Testis (tissue), 2 donors: ENCODE measurements around the gene VIM.

ENCODE experiments used
- CTCF ChIP-seq, 3 experiments: fragments of 450-650 bp in 2 of 3; fragments of 200-600 bp in 1 of 3; sonication (generic) in 1 of 3; IDR thresholded peaks; one replicate each; pipeline ENCODE4 v1.5.1; 2016 to 2019; ENCODE audit warnings: antibody characterized with exemption in 3 of 3, mild to moderate bottlenecking in 2 of 3, moderate library complexity in 1 of 3
- POLR2A ChIP-seq: fragments of 450-650 bp; IDR thresholded peaks from one replicate; pipeline ENCODE4 v1.6.1; 2017; ENCODE audit warnings: antibody characterized with exemption, mild to moderate bottlenecking, moderate library complexity

- TF ChIP-seq CTCF (IDR thresholded peaks at IDR 0.05) (no peak), POLR2A (no peak)
Measured at GRCh38 chr10:17203416-17203815, 24.6 kb upstream of the VIM start.
